Stimulated activated CD4-positive, alpha-beta T cell treated with anti-CD3 and anti-CD28 coated beads, Interleukin-2, amount 100 ng/mL, for 48 hours (primary cell): ENCODE results near the gene SVOPL.
A peak's percentile ranks its signal among the peaks of the same experiment; 100 is the strongest.
"Not testable (repeated sequence)": the region's sequence is repeated elsewhere in the genome, so short reads cannot be mapped to it uniquely, and the experiment has no call there.

Experiments used
- DNase-seq, 2 donors: peaks; one replicate each; pipeline ENCODE4 v3.0.0-alpha.2; 2020

The SVOPL gene, protein sequence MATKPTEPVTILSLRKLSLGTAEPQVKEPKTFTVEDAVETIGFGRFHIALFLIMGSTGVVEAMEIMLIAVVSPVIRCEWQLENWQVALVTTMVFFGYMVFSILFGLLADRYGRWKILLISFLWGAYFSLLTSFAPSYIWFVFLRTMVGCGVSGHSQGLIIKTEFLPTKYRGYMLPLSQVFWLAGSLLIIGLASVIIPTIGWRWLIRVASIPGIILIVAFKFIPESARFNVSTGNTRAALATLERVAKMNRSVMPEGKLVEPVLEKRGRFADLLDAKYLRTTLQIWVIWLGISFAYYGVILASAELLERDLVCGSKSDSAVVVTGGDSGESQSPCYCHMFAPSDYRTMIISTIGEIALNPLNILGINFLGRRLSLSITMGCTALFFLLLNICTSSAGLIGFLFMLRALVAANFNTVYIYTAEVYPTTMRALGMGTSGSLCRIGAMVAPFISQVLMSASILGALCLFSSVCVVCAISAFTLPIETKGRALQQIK

DNA sequence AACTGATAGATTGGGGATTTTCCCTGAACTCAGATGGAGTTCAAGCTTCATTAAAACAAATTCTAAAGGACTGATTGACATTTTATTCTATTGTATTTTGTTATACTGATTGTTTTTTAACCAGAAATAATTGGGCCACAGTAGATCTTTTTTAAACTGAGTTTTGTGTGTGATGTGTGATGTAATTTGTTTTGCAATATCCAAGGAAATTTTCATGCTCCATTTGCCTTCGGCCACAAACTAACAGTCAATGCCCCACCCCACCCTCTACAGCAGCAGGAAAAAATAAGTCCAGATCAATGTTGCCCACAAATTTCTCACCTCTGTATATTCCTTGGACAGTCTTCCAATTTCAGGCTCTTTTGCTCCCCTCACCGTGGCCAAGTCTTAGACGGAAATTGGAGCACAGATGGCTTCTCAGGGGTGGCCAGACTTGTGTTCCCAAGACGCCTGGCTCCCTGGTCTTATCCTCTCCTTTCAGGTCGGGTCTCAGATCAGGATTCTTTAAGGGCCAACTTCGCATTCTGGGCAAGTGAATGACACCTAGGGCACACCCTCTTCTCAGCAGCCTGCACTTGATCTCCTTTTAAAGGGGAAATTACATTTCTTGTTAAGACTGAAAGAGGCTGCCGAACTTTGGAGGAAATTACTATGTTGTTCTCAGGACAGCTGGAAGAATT, at the start of gene SVOPL:
Gene SVOPL, minus strand, starts transcription at position 506 of the 680 bp plus-strand sequence. CDS start 22,317 bp downstream, outside the sequence.
- DNase-seq: no peak

GRCh38 chr7:138750473-138750872, 49.3 kb upstream of the SVOPL start:
- DNase-seq: no peak

DNA sequence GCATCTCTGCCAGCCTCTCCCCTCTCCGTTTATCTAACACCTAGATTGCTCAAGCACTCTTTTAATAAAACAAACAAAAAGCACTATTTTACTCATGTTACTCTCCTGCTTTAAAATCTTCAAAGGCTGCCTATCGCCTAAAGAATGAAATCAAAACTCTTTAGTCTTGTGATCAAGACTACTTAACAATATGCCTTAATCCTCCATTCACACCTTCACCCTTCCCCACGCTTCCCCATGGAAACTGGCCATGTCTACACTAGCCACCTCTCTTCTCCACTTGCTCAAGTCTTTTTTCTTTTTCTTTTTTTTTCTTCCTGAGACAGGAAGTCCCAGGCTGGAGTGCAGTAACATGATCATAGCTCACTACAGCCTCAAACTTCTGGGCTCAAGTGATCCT, 48.8 kb upstream of the SVOPL start:
- DNase-seq: no peak

DNA sequence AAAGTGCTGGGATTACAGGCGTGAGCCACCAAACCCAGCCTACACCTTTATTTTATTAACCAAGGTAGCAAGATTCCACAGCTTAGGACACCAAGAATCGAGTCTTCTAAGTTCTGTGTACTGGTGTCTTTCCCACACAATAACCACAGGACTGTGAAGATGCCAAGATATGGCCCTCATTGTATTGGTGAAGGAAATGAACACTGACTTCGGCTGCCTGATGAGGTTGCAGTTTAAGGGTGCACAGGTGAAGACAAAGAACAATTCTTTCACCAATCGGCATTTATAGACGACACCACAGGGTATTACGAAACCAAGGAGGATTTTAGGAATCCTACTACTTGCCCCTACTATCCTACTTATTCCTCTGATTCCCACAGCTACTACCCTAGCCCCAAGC, 47.5 kb upstream of the SVOPL start:
- no peak for DNase-seq

DNA sequence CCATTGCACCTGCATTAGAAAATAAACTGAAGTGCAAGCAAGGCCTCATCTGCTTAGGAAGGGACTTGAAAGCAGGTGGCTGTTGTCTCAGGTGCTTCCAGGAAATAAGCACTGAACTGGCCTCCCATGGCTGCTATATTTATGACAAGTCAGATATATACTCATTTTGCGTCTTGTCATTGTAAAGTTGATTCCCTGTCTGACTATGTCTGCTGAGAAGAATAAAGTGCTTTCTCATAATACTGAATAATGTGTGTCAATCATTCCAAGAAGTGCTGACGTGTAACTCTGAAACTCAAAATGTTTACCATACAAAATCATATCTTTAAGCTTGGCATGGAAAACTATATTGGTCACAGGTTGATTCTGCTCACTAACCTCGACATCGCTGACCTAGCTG, 44.9 kb upstream of the SVOPL start:
- DNase-seq: no peak

- no peak for DNase-seq
These were observed 44.0 kb upstream of the SVOPL start for GRCh38 chr7:138745189-138745588.

- no peak for DNase-seq
These were observed 40.2 kb upstream of the SVOPL start for GRCh38 chr7:138741453-138741735.

- no peak for DNase-seq
These were observed 38.7 kb upstream of the SVOPL start for GRCh38 chr7:138739859-138740258.

GRCh38 chr7:138738551-138739335, 37.6 kb upstream of the SVOPL start:
- DNase-seq: peak; percentile 80 to 81

DNA sequence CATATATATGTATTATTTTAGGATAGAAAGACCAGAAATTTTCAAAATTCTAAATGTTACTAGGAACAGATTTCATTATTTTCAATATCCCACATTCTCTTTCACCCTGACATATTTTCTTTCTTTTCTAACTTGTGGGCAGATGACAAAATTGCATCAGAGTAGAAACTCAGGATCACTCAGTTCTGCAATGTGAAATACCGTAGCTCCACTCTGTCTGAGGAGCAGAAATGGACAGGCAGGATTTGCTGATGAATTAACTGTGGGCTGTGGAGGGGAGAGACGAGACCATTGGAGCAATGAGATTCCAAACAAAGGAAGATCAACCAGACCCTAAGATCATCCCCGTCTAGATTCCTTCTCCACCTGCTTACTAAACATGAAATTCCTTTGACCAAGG, 37.0 kb upstream of the SVOPL start:
- no peak for DNase-seq

- no peak for DNase-seq
These were observed 34.2 kb upstream of the SVOPL start for GRCh38 chr7:138735399-138735798.

- DNase-seq: not testable (repeated sequence)
These were observed 30.6 kb upstream of the SVOPL start for GRCh38 chr7:138731733-138732132.

- DNase-seq: no peak
These were observed 28.3 kb upstream of the SVOPL start for GRCh38 chr7:138729444-138729843.

- DNase-seq: no peak
These were observed 26.4 kb upstream of the SVOPL start for GRCh38 chr7:138727336-138728099.

GRCh38 chr7:138726288-138726687, 25.1 kb upstream of the SVOPL start:
- DNase-seq: no peak

DNA sequence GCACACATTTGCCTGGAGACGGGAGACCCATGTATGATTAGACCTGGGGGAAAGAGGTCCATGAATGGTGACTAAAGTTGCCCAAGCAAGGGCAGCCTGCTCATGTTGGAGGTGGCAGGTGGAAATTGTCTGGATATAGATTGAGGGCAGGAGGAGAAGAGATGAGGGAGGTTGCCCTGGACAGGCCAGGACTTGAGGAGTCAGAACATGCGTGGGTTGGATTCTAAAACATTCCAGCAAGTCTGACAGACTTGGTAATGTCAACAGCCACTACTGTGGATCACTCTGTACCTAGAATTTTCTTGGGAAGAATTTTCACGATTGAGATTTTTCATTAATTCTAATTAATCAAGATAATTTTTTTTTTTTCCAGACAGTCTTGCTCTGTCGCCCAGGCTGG, 19.1 kb upstream of the SVOPL start:
- no peak for DNase-seq

GRCh38 chr7:138716889-138717288, 15.7 kb upstream of the SVOPL start:
- no peak for DNase-seq

GRCh38 chr7:138713191-138713590, 12.0 kb upstream of the SVOPL start:
- no peak for DNase-seq

DNA sequence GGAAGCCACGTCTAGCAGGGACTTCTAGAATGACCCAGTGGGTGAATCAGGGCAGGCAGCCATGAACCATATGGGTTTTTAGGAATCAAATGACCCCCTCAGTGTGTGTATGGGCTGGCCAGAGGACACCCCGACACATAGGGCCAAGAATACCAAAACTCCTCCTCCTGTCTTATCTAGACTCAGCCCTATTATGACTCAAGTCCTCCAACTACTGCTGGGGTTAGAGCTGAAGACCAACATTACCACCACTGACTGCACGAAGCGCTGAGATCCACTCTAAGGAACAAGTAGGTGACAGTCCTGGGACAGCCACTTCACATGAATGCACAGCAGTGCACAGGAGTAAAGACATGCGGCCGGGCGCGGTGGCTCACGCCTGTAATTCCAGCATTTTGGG, 11.5 kb upstream of the SVOPL start:
- DNase-seq: no peak

DNA sequence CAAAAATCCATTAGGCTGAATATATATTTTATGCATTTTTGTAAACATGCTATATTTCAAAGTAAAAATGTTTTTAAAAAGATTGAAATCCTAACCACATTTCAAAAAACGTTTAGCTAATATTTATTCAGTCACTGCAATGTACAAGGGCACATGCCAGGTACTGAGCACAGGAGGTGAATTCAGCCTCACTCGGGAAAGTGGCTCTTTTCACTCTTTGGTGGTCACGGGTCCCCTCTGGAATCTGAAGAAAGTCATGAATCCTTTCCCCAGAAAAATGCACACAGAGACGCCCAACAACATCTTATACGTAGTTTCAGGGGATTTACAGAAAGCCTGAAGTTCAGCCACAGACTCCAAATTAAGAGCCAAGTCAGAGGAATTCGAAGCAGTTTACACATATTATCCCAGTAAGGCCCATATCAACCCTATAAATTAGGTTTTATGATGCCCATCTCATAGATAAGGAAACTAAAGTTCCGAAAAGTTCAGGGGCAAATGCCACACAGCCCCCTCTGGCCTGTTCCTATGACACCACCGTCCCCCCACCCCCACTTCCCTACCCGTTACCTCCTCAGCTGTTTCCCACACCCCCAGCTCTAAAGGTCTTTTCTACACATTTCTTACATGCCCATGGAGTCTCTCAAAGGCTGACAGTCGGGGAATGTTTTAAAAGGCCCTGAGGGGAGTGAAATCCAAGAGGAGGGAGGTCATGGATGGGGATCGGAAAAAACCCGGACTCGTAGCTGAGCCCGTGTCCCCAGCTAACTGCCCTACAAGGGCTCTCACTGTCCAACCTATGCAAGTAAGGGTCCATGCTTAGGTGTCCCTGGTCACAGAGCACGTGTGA, 9.6 kb upstream of the SVOPL start:
- DNase-seq: no peak

DNA sequence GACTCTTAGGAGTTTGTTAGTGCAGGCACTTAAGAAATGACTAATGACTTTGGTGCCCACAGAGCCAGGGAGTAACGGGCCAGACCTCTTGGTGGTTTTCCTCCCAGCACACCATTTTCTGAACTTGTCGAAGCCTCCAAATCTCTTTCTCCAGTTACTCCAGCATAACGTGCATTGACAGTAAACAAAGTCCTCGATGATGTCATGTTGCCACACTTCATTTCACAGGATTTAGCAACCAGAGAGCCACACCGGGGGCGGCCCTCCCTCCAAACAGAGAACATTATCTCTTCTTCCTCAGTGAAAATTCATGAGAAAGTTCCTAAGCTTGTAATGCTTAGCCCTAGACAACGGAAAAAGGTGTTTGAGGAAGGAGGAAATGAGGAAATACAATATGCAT, 4.0 kb upstream of the SVOPL start:
- no peak for DNase-seq

DNA sequence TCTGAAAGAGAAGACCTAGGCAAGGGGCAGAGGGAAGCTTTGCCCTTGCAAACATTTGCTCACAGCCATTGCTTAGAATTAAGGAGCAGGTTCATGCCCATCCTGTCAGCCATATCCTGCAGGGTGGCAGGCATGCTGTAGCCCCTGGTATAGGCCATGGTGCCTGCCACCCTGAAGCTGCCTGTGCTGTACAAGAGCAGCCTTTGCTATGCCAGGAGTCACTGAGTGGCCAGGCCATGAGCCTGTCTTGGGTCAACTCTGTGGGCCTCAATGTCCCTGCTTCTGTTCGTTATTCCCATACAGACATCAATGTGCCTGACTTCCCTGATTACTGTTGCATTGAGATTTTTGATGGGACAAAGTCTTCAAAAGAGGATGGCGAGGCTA, 368 bp upstream of the SVOPL start:
- no peak for DNase-seq
